Stimulated activated naive CD4-positive, alpha-beta T cell (primary cell): ENCODE measurements around the gene TSPAN2.

Experiments used
- DNase-seq, 6 experiments: peaks; one replicate each; lab custom pipeline; 2025; lab: John Stamatoyannopoulos, UW

The TSPAN2 gene

GRCh38 chr1:115074839-115075534 lies 14.3 kb downstream of the TSPAN2 start:
- no peak for DNase-seq

DNA sequence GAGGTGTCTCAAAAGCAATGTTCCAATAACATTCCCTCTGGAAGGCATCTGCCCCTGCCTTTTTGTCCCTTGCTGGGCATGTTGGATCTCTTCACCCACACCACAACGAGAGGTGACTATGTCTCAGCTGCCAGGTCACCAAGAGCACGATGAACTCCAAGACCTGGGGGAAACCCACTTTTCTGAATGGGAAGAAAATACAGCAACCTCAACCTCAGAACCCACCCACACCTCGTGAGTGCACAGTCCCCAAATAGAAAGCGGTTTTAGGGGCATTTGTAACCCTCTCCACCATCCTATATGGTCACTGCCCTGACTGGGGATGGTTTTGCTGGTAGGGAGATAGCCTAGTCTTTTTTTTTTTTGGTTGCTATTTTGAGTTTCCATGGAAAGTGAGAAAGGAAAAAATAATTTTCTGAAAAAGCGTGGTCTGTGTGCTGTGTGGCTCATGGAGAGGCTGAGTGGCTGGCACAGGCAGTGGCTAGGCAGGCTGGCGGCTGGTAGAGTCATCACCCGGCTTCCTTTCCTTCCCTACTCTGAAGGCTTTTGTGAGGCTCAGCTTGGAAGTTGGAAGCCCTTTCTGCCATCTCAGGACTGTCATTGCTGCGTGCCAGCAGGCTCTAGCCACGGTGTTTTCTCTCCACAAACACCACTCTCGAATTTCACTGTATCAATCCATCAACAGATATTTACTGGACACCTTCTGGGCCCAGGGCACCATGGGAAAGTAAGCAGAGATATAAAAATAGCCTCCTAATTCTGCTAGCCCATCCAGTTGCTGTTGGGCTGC lies 15.8 kb downstream of the TSPAN2 start:
- no peak for DNase-seq

DNA sequence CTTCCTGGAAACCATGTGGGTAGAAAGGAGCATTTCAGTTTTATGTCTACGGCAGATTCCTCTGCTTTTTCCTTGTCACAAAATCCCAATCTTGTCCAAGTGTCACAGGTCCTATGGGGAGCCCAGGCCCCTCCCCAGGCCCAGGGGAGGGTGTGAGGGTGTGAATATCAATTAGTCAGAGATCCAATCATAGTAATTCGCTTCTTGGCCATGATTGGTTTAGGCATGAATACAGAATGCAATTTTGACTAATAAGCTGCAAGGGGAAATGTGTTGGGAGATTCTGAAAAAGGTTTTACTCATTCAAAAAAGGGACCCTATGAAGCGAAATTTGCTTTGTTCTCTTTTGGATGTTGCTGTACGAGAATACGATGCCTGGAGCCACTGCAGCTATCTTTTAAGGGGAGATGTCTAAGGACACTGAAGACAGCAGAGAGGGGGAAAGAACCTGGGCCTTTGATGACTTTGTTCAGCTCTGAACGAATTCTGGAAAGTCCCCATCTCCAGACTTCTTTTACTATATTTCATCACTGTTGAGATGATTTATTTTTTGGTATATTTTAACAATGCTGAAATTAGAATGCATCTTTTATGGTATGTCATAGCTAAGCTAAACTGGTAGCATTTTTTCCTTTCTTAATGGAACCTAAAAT lies 18.2 kb downstream of the TSPAN2 start:
- no peak for DNase-seq

DNA sequence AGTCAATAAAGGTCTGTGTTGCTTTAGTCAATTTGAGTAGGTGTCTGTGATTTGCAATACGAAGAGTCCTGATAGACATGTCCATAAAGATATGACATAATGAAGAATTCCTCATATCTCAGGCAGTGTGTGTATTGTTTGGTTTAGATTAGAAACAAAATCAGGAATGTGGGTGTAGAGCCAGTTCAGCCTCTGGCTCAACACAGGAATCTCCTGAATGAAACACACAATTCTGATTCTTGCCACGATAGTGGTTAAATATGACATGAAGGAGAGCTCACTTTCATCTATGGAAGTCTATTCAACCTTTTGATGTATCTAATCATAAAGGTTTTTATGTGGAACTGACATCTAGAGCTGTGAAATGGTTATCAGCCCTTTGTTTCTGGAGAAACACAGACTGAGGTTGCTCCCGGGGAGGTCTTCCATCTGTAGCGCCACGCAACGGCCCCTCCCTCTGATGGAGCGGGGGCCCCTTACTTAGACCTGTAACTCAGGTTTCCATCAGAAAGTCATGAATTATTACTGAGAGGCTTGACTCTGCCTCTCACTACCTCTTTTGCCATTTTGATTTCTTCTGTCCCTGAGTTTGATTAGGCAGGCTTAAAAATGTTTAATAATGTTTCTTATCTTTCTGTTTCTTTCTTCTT lies 19.5 kb downstream of the TSPAN2 start:
- no peak for DNase-seq

GRCh38 chr1:115068826-115069585 lies 20.3 kb downstream of the TSPAN2 start:
- no peak for DNase-seq

DNA sequence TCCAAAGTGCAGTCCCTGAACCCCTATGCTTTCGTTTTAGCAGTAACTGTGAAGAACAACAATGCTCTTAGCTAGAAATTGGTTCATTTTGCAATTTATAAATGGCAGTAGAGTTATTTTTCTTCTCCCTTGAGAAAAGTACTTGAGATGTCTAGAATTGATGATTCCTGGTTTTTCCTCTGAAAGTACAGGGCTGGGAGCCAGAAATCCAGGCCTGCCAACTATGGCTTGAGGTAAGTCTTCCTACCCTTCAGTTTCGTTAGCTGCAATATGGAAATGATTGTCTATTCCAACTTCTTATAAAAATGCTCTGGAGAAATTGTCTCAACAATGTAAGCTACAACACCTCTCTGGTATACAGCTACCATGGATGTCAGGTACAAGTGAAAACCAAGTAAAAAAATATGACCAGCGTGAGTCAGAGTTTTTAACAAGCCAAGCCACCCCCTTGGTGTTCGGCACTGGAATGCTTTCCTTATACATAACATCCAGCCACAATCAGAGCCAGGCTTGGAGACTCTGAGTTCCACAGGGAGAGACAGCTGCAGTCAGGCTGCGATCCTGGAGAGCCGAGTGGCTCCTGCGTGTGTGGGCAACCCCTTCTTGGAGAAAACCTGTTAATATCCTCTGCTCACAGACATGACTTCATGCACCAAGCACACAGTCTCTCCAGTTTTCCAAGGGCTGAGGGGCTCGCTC lies 22.0 kb downstream of the TSPAN2 start:
- DNase-seq, result no peak

DNA sequence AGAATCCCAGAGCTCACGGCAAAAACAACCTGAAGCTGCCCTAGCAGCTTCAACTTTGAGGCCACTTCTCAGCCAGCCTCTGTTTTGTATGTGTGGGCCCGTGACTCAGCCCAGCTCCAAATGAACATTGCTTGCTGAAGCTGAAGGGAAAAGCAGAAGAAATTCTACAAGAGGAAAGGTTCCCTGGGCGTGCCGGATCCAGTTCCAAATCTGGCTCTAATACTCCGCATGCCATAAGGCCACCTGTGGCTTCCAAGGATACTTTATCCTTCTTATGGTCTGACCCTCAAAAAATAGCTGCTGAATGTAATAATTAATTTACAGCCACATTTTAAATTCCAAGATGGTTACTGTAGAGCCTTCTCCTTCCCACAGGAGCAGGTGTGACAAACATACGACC lies 24.3 kb downstream of the TSPAN2 start:
- DNase-seq, result no peak

- DNase-seq, result no peak
These were observed 24.8 kb downstream of the TSPAN2 start for GRCh38 chr1:115064461-115064860.

- DNase-seq, result peak in 5 of 6 experiments; percentile 21 to 91 (median 81)
These were observed 25.9 kb downstream of the TSPAN2 start for GRCh38 chr1:115063228-115063901.

DNA sequence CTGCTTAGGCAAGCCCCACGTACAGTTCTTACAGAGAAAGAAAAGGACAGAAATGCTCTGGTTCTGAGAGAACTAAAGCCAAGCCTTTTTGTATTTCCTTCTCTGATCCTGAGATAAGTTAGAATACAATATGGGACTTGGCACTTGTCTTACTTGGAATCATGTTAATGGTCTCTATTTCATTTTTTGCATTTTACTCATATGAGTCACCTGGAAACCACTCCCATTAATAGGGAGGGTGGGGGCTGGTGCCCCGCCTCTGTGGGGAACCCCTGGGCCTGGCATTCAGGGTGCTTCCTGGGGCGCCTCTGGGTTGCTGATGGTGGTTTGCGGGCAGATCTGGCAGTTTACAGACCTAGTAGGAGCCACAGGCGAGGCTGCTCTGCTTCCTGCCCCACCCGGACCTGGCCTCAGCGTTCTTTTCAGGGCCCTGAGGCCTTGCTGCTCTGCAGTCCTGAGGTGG lies 26.7 kb downstream of the TSPAN2 start:
- peak; percentile 85 to 98 (median 92) for DNase-seq

DNA sequence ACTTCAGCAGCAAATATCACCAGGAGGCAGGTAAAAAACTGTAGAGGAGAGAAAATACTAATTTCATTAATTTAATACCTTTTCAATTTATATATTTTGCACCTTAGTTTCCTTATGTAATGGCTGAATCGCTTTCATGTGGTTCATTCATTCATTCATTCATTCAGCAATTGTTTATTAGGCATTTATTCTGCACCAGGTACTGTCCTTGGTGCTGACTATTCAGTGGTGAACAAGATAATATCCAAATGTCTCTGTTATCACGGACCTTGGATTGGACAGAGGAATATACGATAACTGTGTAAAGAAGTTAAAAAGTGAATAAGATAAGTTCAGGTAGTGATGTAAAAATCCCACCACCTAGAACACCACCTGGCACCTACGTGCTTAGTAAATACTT lies 28.8 kb downstream of the TSPAN2 start:
- DNase-seq, result no peak

- no peak for DNase-seq
These were observed 30.0 kb downstream of the TSPAN2 start for GRCh38 chr1:115059316-115059715.

DNA sequence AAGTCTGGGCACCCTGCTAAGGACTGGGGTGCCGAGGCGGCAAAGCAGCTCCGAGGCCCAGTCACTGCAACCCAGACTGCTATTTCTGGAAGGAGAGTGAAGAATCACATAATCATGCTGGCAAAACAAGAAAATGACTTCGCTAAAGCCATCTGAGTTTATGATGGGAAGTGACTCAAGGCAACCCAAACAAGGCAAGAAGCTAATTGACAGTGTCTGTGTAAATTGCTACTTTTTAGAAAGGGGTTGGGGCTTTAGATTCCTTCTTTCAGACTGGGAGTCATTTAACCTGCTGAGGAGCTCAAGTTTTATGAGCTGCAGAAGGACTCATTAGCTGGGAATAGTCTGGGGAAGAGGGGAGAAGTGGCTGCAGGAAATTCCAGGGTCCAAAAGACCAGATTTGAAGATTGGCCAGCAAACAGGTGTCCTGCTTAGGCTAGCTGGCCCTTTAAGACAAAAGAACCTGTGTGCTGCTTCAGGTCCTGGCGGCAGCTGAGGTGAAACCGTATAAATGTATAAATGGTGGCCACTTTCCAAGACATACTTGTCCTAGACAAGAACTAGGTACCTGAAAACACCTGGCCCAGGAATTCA lies 31.5 kb downstream of the TSPAN2 start:
- DNase-seq, result no peak

- DNase-seq, result no peak
These were observed 32.9 kb downstream of the TSPAN2 start for GRCh38 chr1:115056395-115056798.

DNA sequence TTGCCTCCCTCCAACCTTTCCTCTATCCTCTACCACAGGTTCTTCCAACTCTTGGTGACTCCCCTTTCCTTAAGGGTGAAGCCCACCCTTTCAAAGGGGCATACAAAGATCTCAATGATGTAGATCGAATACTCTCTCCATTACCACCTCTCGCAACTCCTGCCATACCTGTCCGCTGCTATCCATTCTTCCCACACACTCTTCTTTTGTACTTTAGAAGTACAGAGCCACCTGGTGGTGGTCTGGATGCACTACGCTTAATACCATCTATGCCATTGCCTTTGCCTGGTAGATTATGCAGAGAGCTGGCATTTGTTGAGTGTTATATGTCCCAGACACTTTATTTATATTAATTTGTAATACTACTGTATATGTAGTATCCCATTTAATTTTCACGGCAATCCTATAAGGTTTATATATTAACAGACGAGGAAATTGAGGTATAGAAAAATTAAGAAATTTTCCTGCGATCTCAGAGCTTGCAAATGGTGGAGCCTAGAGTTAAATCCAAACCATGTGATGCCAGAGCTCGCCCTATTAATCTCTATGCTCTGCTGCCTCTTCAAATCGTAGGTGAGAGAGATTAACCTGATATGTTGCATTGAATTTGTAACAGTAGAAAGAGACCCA lies 36.7 kb downstream of the TSPAN2 start:
- peak in 5 of 6 experiments; percentile 13 to 53 (median 30) for DNase-seq

DNA sequence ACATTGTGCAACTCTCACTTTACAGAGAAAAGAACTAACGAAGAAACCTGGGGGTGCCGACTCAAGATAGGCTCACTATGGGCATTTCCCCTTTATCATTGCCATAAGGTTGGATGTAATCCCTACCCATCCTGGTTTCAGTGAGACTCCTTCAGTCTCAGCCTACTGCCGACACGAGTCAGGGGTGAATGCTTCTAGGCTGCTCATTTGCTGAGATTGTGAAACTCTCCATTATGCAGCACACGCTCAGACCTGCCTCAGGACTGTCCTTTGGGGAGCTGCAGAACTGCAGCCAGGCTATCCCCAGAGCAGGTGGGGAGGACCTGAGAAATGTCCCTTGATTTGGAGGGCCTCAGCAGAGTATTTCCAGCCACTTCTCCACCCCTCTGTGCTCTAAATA lies 37.5 kb downstream of the TSPAN2 start:
- no peak for DNase-seq

GRCh38 chr1:115046751-115047150 lies 42.6 kb downstream of the TSPAN2 start:
- DNase-seq, result no peak

DNA sequence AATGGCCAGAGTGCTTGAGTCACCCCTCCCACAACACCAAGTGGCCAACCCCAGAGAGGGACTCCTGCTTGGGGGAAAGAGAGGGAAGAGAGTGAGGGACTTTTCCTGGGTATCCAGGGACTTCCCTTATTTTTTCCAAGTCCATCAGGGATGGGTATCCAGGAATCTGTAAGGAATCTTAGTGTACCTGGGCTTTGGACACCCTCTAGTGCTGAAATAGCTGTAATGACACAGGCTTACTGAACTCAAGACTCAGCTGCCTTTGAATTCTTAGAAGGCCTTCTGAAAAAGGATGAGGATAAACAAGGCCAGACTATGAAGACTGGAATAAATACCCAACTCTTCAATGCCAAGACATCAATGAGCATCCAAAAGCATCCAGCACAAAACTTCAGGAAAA lies 47.6 kb downstream of the TSPAN2 start:
- DNase-seq, result no peak

- DNase-seq, result no peak
These were observed 48.8 kb downstream of the TSPAN2 start for GRCh38 chr1:115040501-115040900.
